A549 (cell line): ENCODE data around the gene ZNF43.

Source experiments
- CHD2 ChIP-seq: fragments of 150-350 bp; IDR thresholded peaks from 2 replicates; pipeline ENCODE4 v1.6.1; 2014; ENCODE audit warnings: low read length; ENCODE audit not compliant: partially characterized antibody
- HDAC2 ChIP-seq: fragments of 200-600 bp; sonication (generic); IDR thresholded peaks from 2 replicates; pipeline ENCODE4 v1.6.1; 2016
- HEYL ChIP-seq: fragments of 250-450 bp; sonication (Bioruptor Pico); IDR thresholded peaks from 2 replicates; pipeline ENCODE4 v1.8.0; 2021; ENCODE audit warnings: mild to moderate bottlenecking, moderate library complexity
- POLR2A ChIP-seq: IDR thresholded peaks from 2 replicates; pipeline ENCODE4 v1.6.1; 2012; ENCODE audit warnings: mild to moderate bottlenecking, low read length
- RAD21 ChIP-seq, 2 experiments: fragments of >200 bp in 1 of 2; sonication (Bioruptor Twin) in 1 of 2; formaldehyde crosslinking in 1 of 2; IDR thresholded peaks in 1 of 2; conservative IDR thresholded peaks in 1 of 2; 2 replicates in 1 of 2; 3 replicates in 1 of 2; pipeline ENCODE4 v1.6.1; 2012 to 2018; ENCODE audit warnings: inconsistent platforms in 1 of 2
- RFX5 ChIP-seq: fragments of 450-650 bp; IDR thresholded peaks from 2 replicates; pipeline ENCODE4 v1.7.1; 2014; ENCODE audit warnings: antibody characterized with exemption, mild to moderate bottlenecking, moderate library complexity
- RNF2 ChIP-seq: fragments of 200-600 bp; sonication (generic); IDR thresholded peaks from 2 replicates; pipeline ENCODE4 v1.6.1; 2016; ENCODE audit warnings: low read depth, mild to moderate bottlenecking, antibody characterized with exemption, moderate library complexity, borderline replicate concordance
- USF2 ChIP-seq: fragments of 450-650 bp; IDR thresholded peaks from 2 replicates; pipeline ENCODE4 v1.6.1; 2014; ENCODE audit warnings: antibody characterized with exemption
- ZC3H11A ChIP-seq: fragments of 450-650 bp; IDR thresholded peaks from 2 replicates; pipeline ENCODE4 v1.6.1; 2014; ENCODE audit warnings: antibody characterized with exemption, mild to moderate bottlenecking
- ZFP36 ChIP-seq: fragments of 450-650 bp; IDR thresholded peaks from 2 replicates; pipeline ENCODE4 v1.6.1; 2014; ENCODE audit warnings: borderline replicate concordance; ENCODE audit not compliant: partially characterized antibody
- TF ChIP-seq, protein P1 (sequence below): fragments of >200 bp; sonication (Bioruptor Twin); formaldehyde crosslinking; IDR thresholded peaks from 3 replicates; pipeline ENCODE4 v1.5.1; 2016
- TF ChIP-seq, protein P2 (sequence below): fragments of 150-350 bp; IDR thresholded peaks from 2 replicates; pipeline ENCODE4 v1.6.1; 2014; ENCODE audit warnings: low read depth, mild to moderate bottlenecking, low read length
- TF ChIP-seq, protein P3 (sequence below): fragments of 250-450 bp; sonication (Bioruptor Pico); IDR thresholded peaks from 2 replicates; pipeline ENCODE4 v1.5.0; 2021; ENCODE audit warnings: mild to moderate bottlenecking, moderate library complexity, borderline replicate concordance

- no peak for TF ChIP-seq RFX5
- no peak for TF ChIP-seq ZFP36
- TF ChIP-seq, protein P1, sequence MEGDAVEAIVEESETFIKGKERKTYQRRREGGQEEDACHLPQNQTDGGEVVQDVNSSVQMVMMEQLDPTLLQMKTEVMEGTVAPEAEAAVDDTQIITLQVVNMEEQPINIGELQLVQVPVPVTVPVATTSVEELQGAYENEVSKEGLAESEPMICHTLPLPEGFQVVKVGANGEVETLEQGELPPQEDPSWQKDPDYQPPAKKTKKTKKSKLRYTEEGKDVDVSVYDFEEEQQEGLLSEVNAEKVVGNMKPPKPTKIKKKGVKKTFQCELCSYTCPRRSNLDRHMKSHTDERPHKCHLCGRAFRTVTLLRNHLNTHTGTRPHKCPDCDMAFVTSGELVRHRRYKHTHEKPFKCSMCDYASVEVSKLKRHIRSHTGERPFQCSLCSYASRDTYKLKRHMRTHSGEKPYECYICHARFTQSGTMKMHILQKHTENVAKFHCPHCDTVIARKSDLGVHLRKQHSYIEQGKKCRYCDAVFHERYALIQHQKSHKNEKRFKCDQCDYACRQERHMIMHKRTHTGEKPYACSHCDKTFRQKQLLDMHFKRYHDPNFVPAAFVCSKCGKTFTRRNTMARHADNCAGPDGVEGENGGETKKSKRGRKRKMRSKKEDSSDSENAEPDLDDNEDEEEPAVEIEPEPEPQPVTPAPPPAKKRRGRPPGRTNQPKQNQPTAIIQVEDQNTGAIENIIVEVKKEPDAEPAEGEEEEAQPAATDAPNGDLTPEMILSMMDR = no peak
- no peak for TF ChIP-seq RNF2
- TF ChIP-seq HDAC2 = no peak
- no peak for TF ChIP-seq HEYL (CRISPR knock-in tag)
- TF ChIP-seq, protein P2, sequence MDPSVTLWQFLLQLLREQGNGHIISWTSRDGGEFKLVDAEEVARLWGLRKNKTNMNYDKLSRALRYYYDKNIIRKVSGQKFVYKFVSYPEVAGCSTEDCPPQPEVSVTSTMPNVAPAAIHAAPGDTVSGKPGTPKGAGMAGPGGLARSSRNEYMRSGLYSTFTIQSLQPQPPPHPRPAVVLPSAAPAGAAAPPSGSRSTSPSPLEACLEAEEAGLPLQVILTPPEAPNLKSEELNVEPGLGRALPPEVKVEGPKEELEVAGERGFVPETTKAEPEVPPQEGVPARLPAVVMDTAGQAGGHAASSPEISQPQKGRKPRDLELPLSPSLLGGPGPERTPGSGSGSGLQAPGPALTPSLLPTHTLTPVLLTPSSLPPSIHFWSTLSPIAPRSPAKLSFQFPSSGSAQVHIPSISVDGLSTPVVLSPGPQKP = no peak
- TF ChIP-seq, protein P3, sequence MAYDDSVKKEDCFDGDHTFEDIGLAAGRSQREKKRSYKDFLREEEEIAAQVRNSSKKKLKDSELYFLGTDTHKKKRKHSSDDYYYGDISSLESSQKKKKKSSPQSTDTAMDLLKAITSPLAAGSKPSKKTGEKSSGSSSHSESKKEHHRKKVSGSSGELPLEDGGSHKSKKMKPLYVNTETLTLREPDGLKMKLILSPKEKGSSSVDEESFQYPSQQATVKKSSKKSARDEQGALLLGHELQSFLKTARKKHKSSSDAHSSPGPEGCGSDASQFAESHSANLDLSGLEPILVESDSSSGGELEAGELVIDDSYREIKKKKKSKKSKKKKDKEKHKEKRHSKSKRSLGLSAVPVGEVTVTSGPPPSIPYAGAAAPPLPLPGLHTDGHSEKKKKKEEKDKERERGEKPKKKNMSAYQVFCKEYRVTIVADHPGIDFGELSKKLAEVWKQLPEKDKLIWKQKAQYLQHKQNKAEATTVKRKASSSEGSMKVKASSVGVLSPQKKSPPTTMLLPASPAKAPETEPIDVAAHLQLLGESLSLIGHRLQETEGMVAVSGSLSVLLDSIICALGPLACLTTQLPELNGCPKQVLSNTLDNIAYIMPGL = no peak
- TF ChIP-seq CHD2 = no peak
- no peak for TF ChIP-seq RAD21 (conservative IDR thresholded peaks at IDR 0.05 in 1 of 2, IDR thresholded peaks at IDR 0.05 in 1 of 2)
- TF ChIP-seq POLR2A = no peak
- TF ChIP-seq USF2 = no peak
- no peak for TF ChIP-seq ZC3H11A
Measured at GRCh38 chr19:21824679-21825078, 11.3 kb downstream of the ZNF43 start.
